GM12878 (cell line): ENCODE measurements around the gene TCERG1L. TPM values are rescaled to one million over a fixed set of nuclear protein-coding genes. Genes with fewer than 3 reads are reported as not detected.

ENCODE experiments used
- ATAC-seq: fragments of 200-7000 bp; cut with Tn5 transposase; 3 replicates; pipeline ENCODE4 v1.9.1; 2020; ENCODE audit warnings: mild to moderate bottlenecking, moderate library complexity
- BruUV-seq: library from RNA; stranded (reverse); fragments of 400-500 nt; replicated peaks from 2 replicates; lab custom pipeline; 2021; lab: Mats Ljungman, UMichigan
- CTCF ChIA-PET: fragments of 300-600 bp; sonication (Branson Sonifier 250); formaldehyde crosslinking; extraction: SDS; loops from one replicate; lab custom pipeline; 2021; ENCODE audit warnings: inconsistent platforms; lab: Yijun Ruan, JAX
- POLR2A ChIA-PET: fragments of 350-600 bp; formaldehyde crosslinking; extraction: SDS; loops from one replicate; lab custom pipeline; 2021; ENCODE audit warnings: inconsistent platforms; lab: Charles Lee
- RAD21 ChIA-PET: fragments of 300-600 bp; sonication (Branson Sonifier 250); formaldehyde crosslinking; loops from one replicate; lab custom pipeline; 2023; ENCODE audit warnings: antibody characterized with exemption; ENCODE audit not compliant: unreplicated experiment; lab: Charles Lee
- SMC1A ChIA-PET: fragments of 300-600 bp; sonication (Branson Sonifier 250); formaldehyde crosslinking; loops from one replicate; lab custom pipeline; 2023; ENCODE audit not compliant: unreplicated experiment, uncharacterized antibody; lab: Charles Lee
- DNase-seq: peaks from one replicate; pipeline ENCODE4 v3.0.0-alpha.2; 2011; ENCODE audit warnings: low read depth, low spot score
- FAIRE-seq: peaks from 3 replicates; lab custom pipeline; 2011; peaks lifted over from hg19 to GRCh38; lab: Jason Lieb, UNC
- H2AFZ ChIP-seq: 2 replicates; pipeline ENCODE4 v1.6.0; 2011; ENCODE audit warnings: low read depth, low read length, control low read depth; ENCODE audit not compliant: control insufficient read depth
- H3K27ac ChIP-seq: 2 replicates; pipeline ENCODE4 v1.5.1; 2011; ENCODE audit warnings: control low read depth; ENCODE audit not compliant: control insufficient read depth, insufficient read depth
- H3K27me3 ChIP-seq, 2 experiments: replicated peaks in 1 of 2; 2 replicates each; pipeline versions ENCODE4 v1.6.0 to v1.6.1; 2011; ENCODE audit warnings: low read length in 1 of 2; ENCODE audit not compliant: control insufficient read depth in 2 of 2, insufficient read depth in 2 of 2
- H3K36me3 ChIP-seq, 2 experiments: 2 replicates each; pipeline ENCODE4 v1.5.1; 2011; ENCODE audit warnings: low read length in 1 of 2; ENCODE audit not compliant: control insufficient read depth in 2 of 2, insufficient read depth in 2 of 2
- H3K4me1 ChIP-seq: 2 replicates; pipeline ENCODE4 v1.6.1; 2011; ENCODE audit warnings: mild to moderate bottlenecking, low read length, moderate library complexity, mixed read lengths; ENCODE audit not compliant: control insufficient read depth, insufficient read depth
- H3K4me2 ChIP-seq: 2 replicates; pipeline ENCODE4 v1.6.0; 2011; ENCODE audit warnings: control low read depth; ENCODE audit not compliant: control insufficient read depth, insufficient read depth
- H3K4me3 ChIP-seq: fragments of 200-600 bp; sonication (generic); 2 replicates; pipeline ENCODE4 v1.5.1; 2016
- H3K79me2 ChIP-seq: 2 replicates; pipeline ENCODE4 v1.6.0; 2011; ENCODE audit warnings: low read length; ENCODE audit not compliant: control insufficient read depth, insufficient read depth
- H3K9ac ChIP-seq: 2 replicates; pipeline ENCODE4 v1.8.0; 2011; ENCODE audit warnings: low read length, control low read depth, mixed read lengths; ENCODE audit not compliant: control insufficient read depth, insufficient read depth
- H3K9me3 ChIP-seq: replicated peaks from 3 replicates; pipeline ENCODE4 v1.5.1; 2011; ENCODE audit warnings: mild to moderate bottlenecking, low read length; ENCODE audit not compliant: control insufficient read depth, insufficient read depth
- H4K20me1 ChIP-seq: 2 replicates; pipeline ENCODE4 v1.6.0; 2011; ENCODE audit not compliant: control insufficient read depth, insufficient read depth
- ASH2L ChIP-seq: fragments of 300-600, 200-600 bp; sonication (generic); IDR thresholded peaks from 2 replicates; pipeline ENCODE4 v1.6.1; 2017; ENCODE audit warnings: low read depth, mild to moderate bottlenecking, borderline replicate concordance
- CBX5 ChIP-seq: sonication (generic); IDR thresholded peaks from 2 replicates; pipeline ENCODE4 v1.6.1; 2016; ENCODE audit warnings: low read depth, moderate library complexity, mild to moderate bottlenecking, inconsistent platforms
- CEBPB ChIP-seq, 2 experiments: fragments of 150-350 bp in 1 of 2; IDR thresholded peaks; 2 replicates each; pipeline ENCODE4 v1.6.1; 2012 to 2014; ENCODE audit warnings: low read depth in 2 of 2, low read length in 2 of 2, borderline replicate concordance in 1 of 2, inconsistent platforms in 1 of 2
- CHD2 ChIP-seq: IDR thresholded peaks from 2 replicates; pipeline ENCODE4 v1.6.1; 2011; ENCODE audit warnings: low read depth, low read length, improper control_type of control experiment, borderline replicate concordance
- EGR1 ChIP-seq, 2 experiments: IDR thresholded peaks; 1 replicate in 1 of 2; 2 replicates in 1 of 2; pipeline ENCODE4 v1.6.1; 2011 to 2012; ENCODE audit warnings: low read depth in 2 of 2, low read length in 2 of 2, borderline replicate concordance in 1 of 2, mild to moderate bottlenecking in 1 of 2, moderate library complexity in 1 of 2
- MAX ChIP-seq: IDR thresholded peaks from 2 replicates; pipeline ENCODE4 v1.6.1; 2012; ENCODE audit warnings: low read depth, low read length, improper control_type of control experiment
- SKIL ChIP-seq: fragments of 450-650 bp; IDR thresholded peaks from 2 replicates; pipeline ENCODE4 v1.6.1; 2017; ENCODE audit warnings: mild to moderate bottlenecking, low read depth, inconsistent platforms; ENCODE audit not compliant: poor library complexity, severe bottlenecking
- SP1 ChIP-seq: IDR thresholded peaks from one replicate; pipeline ENCODE4 v1.6.1; 2011; ENCODE audit warnings: low read depth, low read length
- SRF ChIP-seq, 2 experiments: IDR thresholded peaks; 2 replicates each; pipeline ENCODE4 v1.6.1; 2011; ENCODE audit warnings: low read depth in 2 of 2, low read length in 2 of 2, mild to moderate bottlenecking in 1 of 2, moderate library complexity in 1 of 2
- SUZ12 ChIP-seq: fragments of 200-600 bp; sonication (generic); IDR thresholded peaks from one replicate; pipeline ENCODE4 v1.6.1; 2018; ENCODE audit warnings: antibody characterized with exemption, mild to moderate bottlenecking; ENCODE audit not compliant: unreplicated experiment
- USF1 ChIP-seq: IDR thresholded peaks from 2 replicates; pipeline ENCODE4 v1.6.1; 2011; ENCODE audit warnings: borderline replicate concordance, low read depth, mild to moderate bottlenecking, moderate library complexity, mixed read lengths, low read length; ENCODE audit not compliant: insufficient read depth; ENCODE audit errors: extremely low read length
- WRNIP1 ChIP-seq: IDR thresholded peaks from 2 replicates; pipeline ENCODE4 v1.6.1; 2011; ENCODE audit warnings: low read depth, low read length, improper control_type of control experiment, borderline replicate concordance
- ZBTB4 ChIP-seq: fragments of 450-650 bp; formaldehyde crosslinking; IDR thresholded peaks from 2 replicates; pipeline ENCODE4 v1.4.0; 2022; ENCODE audit warnings: mild to moderate bottlenecking, moderate library complexity
- WGBS: methylation state at CpG from one replicate; pipeline ENCODE4 v1.1.6; 2016; ENCODE audit warnings: low lambda C conversion rate; ENCODE audit not compliant: insufficient replicate concordance, insufficient coverage; ENCODE audit errors: missing lambda C conversion rate; 5-methylcytosine and 5-hydroxymethylcytosine counted together
- in situ Hi-C: fragments of 300-500 bp; cut with MboI; formaldehyde crosslinking; loops from 9 replicates; pipeline ENCODE4 v1.14.3; 2018; ENCODE audit warnings: mixed read lengths
- intact Hi-C: fragments of 100-400 bp; cut with micrococcal nuclease; formaldehyde crosslinking; loops from one replicate; pipeline ENCODE4 v1.14.2; 2022; ENCODE audit not compliant: unreplicated experiment
- polyA plus RNA-seq, 11 experiments: library from polyadenylated mRNA; depleted of rRNA in 4 of 11; unstranded in 6 of 11; stranded (reverse) in 5 of 11; fragments of >200 nt; fragmentation: Nextera tagmentation in 4 of 11; fragmentation: Illumina TruSeq in 1 of 11; extraction: Ambion mirVana in 4 of 11; extraction: Trizol in 1 of 11; gene quantifications; 1 replicate in 1 of 11; 2 replicates in 10 of 11; pipeline versions ENCODE4 v1.2.1 to v1.2.3, GENCODE V29; 2011 to 2016; ENCODE audit warnings: inconsistent platforms in 2 of 11, missing spikeins in 2 of 11, low read depth in 1 of 11
- total RNA-seq, 4 experiments: library from RNA; depleted of rRNA in 3 of 4; stranded (reverse); fragments of >200 nt in 3 of 4; fragmentation: Illumina TruSeq in 1 of 4; extraction: Trizol in 1 of 4; gene quantifications; 2 replicates each; pipeline versions ENCODE4 v1.2.1 to v1.2.3, GENCODE V29; 2013 to 2021

The TCERG1L gene
- total and polyA plus RNA-seq, 10 of the 15 experiments (the other 5 are each of a cell fraction or from before 2014, with no cell fraction given), result not detected

GRCh38 chr10:131143425-131144165 lies 167.9 kb downstream of the TCERG1L start:
- no peaks in the 10 kb centered on the region for H3K36me3 ChIP-seq
- BruUV-seq, result no TSS peak
- in situ Hi-C loops, result no loop called here
- 49% methylated on average over 25 of the region's 25 CpGs for WGBS
- DNase-seq (no peak), FAIRE-seq (no peak), ATAC-seq (no peak)
- H3K9ac ChIP-seq, result no peak overlapping the region
- no peaks in the 10 kb centered on the region for H3K27me3 ChIP-seq
- ChIA-PET RAD21 (no interaction called here), CTCF (no interaction called here), POLR2A (no interaction called here), SMC1A (no interaction called here)
- H3K9me3 ChIP-seq, result no peaks in the 10 kb centered on the region; the same call in 2 of the 3 replicates
- H3K4me3 ChIP-seq, result no peak overlapping the region
- no peak overlapping the region for H3K4me2 ChIP-seq
- intact Hi-C loops, result no loop called here
- no peaks in the 10 kb centered on the region for H3K79me2 ChIP-seq
- no peaks in the 10 kb centered on the region for H4K20me1 ChIP-seq
- no peak overlapping the region for H2AFZ ChIP-seq
- TF ChIP-seq SRF (IDR thresholded peaks at IDR 0.05; ENCODE audit: low read depth in 2 of 2, low read length in 2 of 2), result no peak
- no peak for TF ChIP-seq ASH2L
- no peak for TF ChIP-seq CEBPB (IDR thresholded peaks at IDR 0.05; ENCODE audit: borderline replicate concordance in 1 of 2, low read depth in 2 of 2, low read length in 2 of 2)
- TF ChIP-seq SKIL, result no peak
- no peak for TF ChIP-seq WRNIP1
- TF ChIP-seq ZBTB4 (CRISPR knock-in tag), result no peak
- no peak for TF ChIP-seq CHD2
- no peak for TF ChIP-seq SUZ12
- TF ChIP-seq EGR1 (IDR thresholded peaks at IDR 0.05; ENCODE audit: borderline replicate concordance in 1 of 2, low read depth in 2 of 2, low read length in 2 of 2), result no peak
- no peak for TF ChIP-seq USF1
- no peak for TF ChIP-seq CBX5
- TF ChIP-seq SP1, result no peak
- no peak for TF ChIP-seq MAX
- no peaks in the 10 kb centered on the region for H3K4me1 ChIP-seq
- no peak overlapping the region for H3K27ac ChIP-seq
